ENCODE results near the gene PPP4R2.

DNA sequence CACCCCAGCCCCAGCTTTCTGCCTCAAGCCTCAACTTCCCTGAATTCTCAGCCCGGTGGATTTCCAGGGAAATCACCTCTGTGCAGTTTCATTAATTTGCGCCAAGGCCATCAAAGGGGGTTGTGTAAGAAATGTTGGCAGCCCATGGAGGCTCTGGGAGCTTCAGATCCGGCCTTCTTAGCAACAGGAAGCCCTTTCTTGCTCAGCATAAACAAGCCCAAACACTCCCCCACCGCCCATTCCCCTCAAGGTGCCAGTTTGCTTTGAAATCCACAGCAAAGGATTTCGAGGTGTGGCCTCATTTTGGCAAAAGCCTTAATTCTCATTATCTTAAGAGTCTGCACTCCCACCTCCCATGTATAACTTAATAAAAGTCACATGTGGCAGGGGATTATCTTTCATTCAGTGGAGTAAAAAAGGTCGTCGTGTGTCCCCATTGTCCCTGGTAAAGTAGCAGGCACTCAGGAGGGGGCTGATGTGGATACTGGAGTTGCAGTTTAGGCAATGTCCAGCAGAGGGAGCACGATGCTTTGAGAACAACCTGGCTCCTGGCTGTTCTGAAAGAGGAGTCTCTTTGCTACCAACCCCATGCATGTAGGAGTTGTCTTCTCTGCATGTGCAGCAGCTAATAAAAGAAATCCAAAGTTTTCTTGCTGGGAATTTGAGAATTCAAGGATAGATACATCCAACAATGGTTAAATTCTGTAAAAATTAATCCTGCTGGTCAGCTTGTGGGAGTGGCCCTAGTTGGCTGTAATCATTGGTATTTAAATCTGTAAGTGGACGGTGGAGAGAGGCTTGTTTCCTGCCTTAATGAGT is 104.3 kb downstream of the PPP4R2 start:
- TF ChIP-seq CEBPB (IDR thresholded peaks at IDR 0.05; ENCODE audit: borderline replicate concordance in 1 of 2, low read depth in 2 of 2, low read length in 2 of 2) (no peak), EZH2 (IDR thresholded peaks at IDR 0.05; ENCODE audit: borderline replicate concordance, control insufficient read depth, low read depth, low read length) (no peak), ZZZ3 (IDR thresholded peaks at IDR 0.05; ENCODE audit: control insufficient read depth, insufficient read length, low read depth) (no peak), CHD2 (IDR thresholded peaks at IDR 0.05; ENCODE audit: borderline replicate concordance, low read depth, low read length) (no peak), SP1 (IDR thresholded peaks at IDR 0.05; ENCODE audit: low read depth, low read length) (no peak), SIX5 (IDR thresholded peaks at IDR 0.05; ENCODE audit: low read depth, low read length, severe bottlenecking) (no peak), YBX1 (IDR thresholded peaks at IDR 0.05) (no peak), ASH2L (IDR thresholded peaks at IDR 0.05; ENCODE audit: borderline replicate concordance, low read depth) (no peak), POLR2A (IDR thresholded peaks at IDR 0.05; ENCODE audit: low read depth, low read length) (no peak)
- TF ChIP-seq, protein P1, sequence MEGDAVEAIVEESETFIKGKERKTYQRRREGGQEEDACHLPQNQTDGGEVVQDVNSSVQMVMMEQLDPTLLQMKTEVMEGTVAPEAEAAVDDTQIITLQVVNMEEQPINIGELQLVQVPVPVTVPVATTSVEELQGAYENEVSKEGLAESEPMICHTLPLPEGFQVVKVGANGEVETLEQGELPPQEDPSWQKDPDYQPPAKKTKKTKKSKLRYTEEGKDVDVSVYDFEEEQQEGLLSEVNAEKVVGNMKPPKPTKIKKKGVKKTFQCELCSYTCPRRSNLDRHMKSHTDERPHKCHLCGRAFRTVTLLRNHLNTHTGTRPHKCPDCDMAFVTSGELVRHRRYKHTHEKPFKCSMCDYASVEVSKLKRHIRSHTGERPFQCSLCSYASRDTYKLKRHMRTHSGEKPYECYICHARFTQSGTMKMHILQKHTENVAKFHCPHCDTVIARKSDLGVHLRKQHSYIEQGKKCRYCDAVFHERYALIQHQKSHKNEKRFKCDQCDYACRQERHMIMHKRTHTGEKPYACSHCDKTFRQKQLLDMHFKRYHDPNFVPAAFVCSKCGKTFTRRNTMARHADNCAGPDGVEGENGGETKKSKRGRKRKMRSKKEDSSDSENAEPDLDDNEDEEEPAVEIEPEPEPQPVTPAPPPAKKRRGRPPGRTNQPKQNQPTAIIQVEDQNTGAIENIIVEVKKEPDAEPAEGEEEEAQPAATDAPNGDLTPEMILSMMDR (IDR thresholded peaks at IDR 0.05 in 2 of 3, conservative IDR thresholded peaks at IDR 0.05 in 1 of 3; ENCODE audit: control insufficient read depth in 2 of 3, extremely low read depth in 1 of 3, insufficient read depth in 1 of 3, low read depth in 3 of 3, low read length in 3 of 3) = peak; percentile 89 to 95 (median 95); a peak in 5 of 6 replicates
- TF ChIP-seq, protein P2, sequence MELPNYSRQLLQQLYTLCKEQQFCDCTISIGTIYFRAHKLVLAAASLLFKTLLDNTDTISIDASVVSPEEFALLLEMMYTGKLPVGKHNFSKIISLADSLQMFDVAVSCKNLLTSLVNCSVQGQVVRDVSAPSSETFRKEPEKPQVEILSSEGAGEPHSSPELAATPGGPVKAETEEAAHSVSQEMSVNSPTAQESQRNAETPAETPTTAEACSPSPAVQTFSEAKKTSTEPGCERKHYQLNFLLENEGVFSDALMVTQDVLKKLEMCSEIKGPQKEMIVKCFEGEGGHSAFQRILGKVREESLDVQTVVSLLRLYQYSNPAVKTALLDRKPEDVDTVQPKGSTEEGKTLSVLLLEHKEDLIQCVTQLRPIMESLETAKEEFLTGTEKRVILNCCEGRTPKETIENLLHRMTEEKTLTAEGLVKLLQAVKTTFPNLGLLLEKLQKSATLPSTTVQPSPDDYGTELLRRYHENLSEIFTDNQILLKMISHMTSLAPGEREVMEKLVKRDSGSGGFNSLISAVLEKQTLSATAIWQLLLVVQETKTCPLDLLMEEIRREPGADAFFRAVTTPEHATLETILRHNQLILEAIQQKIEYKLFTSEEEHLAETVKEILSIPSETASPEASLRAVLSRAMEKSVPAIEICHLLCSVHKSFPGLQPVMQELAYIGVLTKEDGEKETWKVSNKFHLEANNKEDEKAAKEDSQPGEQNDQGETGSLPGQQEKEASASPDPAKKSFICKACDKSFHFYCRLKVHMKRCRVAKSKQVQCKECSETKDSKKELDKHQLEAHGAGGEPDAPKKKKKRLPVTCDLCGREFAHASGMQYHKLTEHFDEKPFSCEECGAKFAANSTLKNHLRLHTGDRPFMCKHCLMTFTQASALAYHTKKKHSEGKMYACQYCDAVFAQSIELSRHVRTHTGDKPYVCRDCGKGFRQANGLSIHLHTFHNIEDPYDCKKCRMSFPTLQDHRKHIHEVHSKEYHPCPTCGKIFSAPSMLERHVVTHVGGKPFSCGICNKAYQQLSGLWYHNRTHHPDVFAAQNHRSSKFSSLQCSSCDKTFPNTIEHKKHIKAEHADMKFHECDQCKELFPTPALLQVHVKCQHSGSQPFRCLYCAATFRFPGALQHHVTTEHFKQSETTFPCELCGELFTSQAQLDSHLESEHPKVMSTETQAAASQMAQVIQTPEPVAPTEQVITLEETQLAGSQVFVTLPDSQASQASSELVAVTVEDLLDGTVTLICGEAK (IDR thresholded peaks at IDR 0.05; ENCODE audit: borderline replicate concordance) = no peak
- TF ChIP-seq, protein P3, sequence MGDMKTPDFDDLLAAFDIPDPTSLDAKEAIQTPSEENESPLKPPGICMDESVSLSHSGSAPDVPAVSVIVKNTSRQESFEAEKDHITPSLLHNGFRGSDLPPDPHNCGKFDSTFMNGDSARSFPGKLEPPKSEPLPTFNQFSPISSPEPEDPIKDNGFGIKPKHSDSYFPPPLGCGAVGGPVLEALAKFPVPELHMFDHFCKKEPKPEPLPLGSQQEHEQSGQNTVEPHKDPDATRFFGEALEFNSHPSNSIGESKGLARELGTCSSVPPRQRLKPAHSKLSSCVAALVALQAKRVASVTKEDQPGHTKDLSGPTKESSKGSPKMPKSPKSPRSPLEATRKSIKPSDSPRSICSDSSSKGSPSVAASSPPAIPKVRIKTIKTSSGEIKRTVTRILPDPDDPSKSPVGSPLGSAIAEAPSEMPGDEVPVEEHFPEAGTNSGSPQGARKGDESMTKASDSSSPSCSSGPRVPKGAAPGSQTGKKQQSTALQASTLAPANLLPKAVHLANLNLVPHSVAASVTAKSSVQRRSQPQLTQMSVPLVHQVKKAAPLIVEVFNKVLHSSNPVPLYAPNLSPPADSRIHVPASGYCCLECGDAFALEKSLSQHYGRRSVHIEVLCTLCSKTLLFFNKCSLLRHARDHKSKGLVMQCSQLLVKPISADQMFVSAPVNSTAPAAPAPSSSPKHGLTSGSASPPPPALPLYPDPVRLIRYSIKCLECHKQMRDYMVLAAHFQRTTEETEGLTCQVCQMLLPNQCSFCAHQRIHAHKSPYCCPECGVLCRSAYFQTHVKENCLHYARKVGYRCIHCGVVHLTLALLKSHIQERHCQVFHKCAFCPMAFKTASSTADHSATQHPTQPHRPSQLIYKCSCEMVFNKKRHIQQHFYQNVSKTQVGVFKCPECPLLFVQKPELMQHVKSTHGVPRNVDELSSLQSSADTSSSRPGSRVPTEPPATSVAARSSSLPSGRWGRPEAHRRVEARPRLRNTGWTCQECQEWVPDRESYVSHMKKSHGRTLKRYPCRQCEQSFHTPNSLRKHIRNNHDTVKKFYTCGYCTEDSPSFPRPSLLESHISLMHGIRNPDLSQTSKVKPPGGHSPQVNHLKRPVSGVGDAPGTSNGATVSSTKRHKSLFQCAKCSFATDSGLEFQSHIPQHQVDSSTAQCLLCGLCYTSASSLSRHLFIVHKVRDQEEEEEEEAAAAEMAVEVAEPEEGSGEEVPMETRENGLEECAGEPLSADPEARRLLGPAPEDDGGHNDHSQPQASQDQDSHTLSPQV (IDR thresholded peaks at IDR 0.05) = no peak
- TF ChIP-seq, protein P4, sequence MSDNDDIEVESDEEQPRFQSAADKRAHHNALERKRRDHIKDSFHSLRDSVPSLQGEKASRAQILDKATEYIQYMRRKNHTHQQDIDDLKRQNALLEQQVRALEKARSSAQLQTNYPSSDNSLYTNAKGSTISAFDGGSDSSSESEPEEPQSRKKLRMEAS (IDR thresholded peaks at IDR 0.05; ENCODE audit: low read depth, low read length) = no peak
- TF ChIP-seq, protein P5, sequence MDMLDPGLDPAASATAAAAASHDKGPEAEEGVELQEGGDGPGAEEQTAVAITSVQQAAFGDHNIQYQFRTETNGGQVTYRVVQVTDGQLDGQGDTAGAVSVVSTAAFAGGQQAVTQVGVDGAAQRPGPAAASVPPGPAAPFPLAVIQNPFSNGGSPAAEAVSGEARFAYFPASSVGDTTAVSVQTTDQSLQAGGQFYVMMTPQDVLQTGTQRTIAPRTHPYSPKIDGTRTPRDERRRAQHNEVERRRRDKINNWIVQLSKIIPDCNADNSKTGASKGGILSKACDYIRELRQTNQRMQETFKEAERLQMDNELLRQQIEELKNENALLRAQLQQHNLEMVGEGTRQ (IDR thresholded peaks at IDR 0.05; ENCODE audit: borderline replicate concordance, low read depth, low read length) = no peak
